Fibroblast of lung (primary cell): ENCODE data around the gene C14orf119. TPM values are rescaled to one million over a fixed set of nuclear protein-coding genes. Genes with fewer than 3 reads are reported as not detected.

Source experiments
- DNase-seq, 2 donors: peaks; one replicate each; pipeline versions ENCODE4 v3.0.0 to v3.0.0-alpha.2; 2010; ENCODE audit warnings: low read depth in 2 of 2
- H2AFZ ChIP-seq: 2 replicates; pipeline ENCODE4 v1.5.1; 2012; ENCODE audit warnings: low read length, control low read depth, inconsistent platforms
- H3K27ac ChIP-seq: 2 replicates; pipeline ENCODE4 v1.5.1; 2011; ENCODE audit warnings: low read length, control low read depth; ENCODE audit not compliant: insufficient read depth
- H3K27me3 ChIP-seq: 2 replicates; pipeline ENCODE4 v1.5.1; 2011; ENCODE audit warnings: mild to moderate bottlenecking, low read length; ENCODE audit not compliant: control insufficient read depth, insufficient read depth
- H3K36me3 ChIP-seq: 2 replicates; pipeline ENCODE4 v1.5.1; 2011; ENCODE audit warnings: low read length; ENCODE audit not compliant: control insufficient read depth, insufficient read depth
- H3K4me1 ChIP-seq: 2 replicates; pipeline ENCODE4 v1.5.1; 2011; ENCODE audit warnings: low read length; ENCODE audit not compliant: control insufficient read depth, insufficient read depth; ENCODE audit errors: extremely low read depth
- H3K4me2 ChIP-seq: 2 replicates; pipeline ENCODE4 v1.5.1; 2011; ENCODE audit warnings: low read length, control low read depth; ENCODE audit not compliant: insufficient read depth; ENCODE audit errors: extremely low read depth
- H3K4me3 ChIP-seq, 4 experiments: fragments of 200-600 bp in 1 of 4; sonication (generic) in 1 of 4; replicated peaks in 1 of 4; 2 replicates each; pipeline ENCODE4 v1.5.1; 2011 to 2016; ENCODE audit warnings: low read length in 4 of 4, low read depth in 3 of 4, mild to moderate bottlenecking in 3 of 4, control low read depth in 2 of 4, inconsistent platforms in 1 of 4, mixed read lengths in 1 of 4; ENCODE audit not compliant: insufficient read depth in 1 of 4; ENCODE audit errors: control extremely low read depth in 1 of 4
- H3K79me2 ChIP-seq: 2 replicates; pipeline ENCODE4 v1.5.1; 2012; ENCODE audit warnings: mild to moderate bottlenecking, low read length, inconsistent platforms; ENCODE audit not compliant: control insufficient read depth, insufficient read depth
- H3K9ac ChIP-seq: 2 replicates; pipeline ENCODE4 v1.5.1; 2011; ENCODE audit warnings: mild to moderate bottlenecking, low read length, control low read depth; ENCODE audit not compliant: insufficient read depth
- H3K9me3 ChIP-seq: 2 replicates; pipeline ENCODE4 v1.5.1; 2012; ENCODE audit warnings: low read depth, low read length; ENCODE audit not compliant: control insufficient read depth, insufficient read depth
- H4K20me1 ChIP-seq: 2 replicates; pipeline ENCODE4 v1.5.1; 2011; ENCODE audit warnings: low read length; ENCODE audit not compliant: control insufficient read depth, insufficient read depth; ENCODE audit errors: extremely low read depth
- CTCF ChIP-seq, 2 donors: IDR thresholded peaks in 1 of 2; conservative IDR thresholded peaks in 1 of 2; 1 replicate in 1 of 2; 2 replicates in 1 of 2; pipeline ENCODE4 v1.5.1; 2011 to 2012; ENCODE audit warnings: low read length in 2 of 2, control low read depth in 1 of 2, inconsistent platforms in 1 of 2, low read depth in 1 of 2, mild to moderate bottlenecking in 1 of 2
- EZH2 ChIP-seq: IDR thresholded peaks from 2 replicates; pipeline ENCODE4 v1.5.1; 2012; ENCODE audit warnings: low read length, control low read depth, mild to moderate bottlenecking; ENCODE audit errors: missing control alignments
- polyA plus RNA-seq, 2 donors: library from polyadenylated mRNA; depleted of rRNA in 1 of 2; stranded (reverse) in 1 of 2; unstranded in 1 of 2; fragments of >200 nt; gene quantifications; 2 replicates each; pipeline ENCODE4 v1.2.1, GENCODE V29; 2011 to 2012; ENCODE audit warnings: missing spikeins in 1 of 2
- total RNA-seq: library from RNA; depleted of rRNA; stranded (reverse); fragments of >200 nt; gene quantifications from 2 replicates; pipeline ENCODE4 v1.2.1, GENCODE V29; 2014

The C14orf119 gene
- total and polyA plus RNA-seq, 2 donors (not counting 1 experiment from before 2014, with no cell fraction given), result 55.0 to 115 TPM

- DNase-seq, result no peak
Observed at GRCh38 chr14:23125011-23125410, 29.7 kb downstream of the C14orf119 start.

GRCh38 chr14:23125933-23126524 lies 30.7 kb downstream of the C14orf119 start:
- Histone ChIP-seq H3K9me3 (no peaks in the 10 kb centered on the region), H3K4me3 (no peak overlapping the region), H3K27ac (no peak overlapping the region), H4K20me1 (no peaks in the 10 kb centered on the region), H3K79me2 (no peaks in the 10 kb centered on the region), H3K4me2 (no peak overlapping the region), H2AFZ (no peak overlapping the region), H3K27me3 (peaks cover 6% of the 10 kb centered on the region), H3K4me1 (peaks cover 3% of the 10 kb centered on the region), H3K9ac (no peak overlapping the region), H3K36me3 (no peaks in the 10 kb centered on the region)
- no peak for DNase-seq
- TF ChIP-seq CTCF (conservative IDR thresholded peaks at IDR 0.05 in 1 of 2, IDR thresholded peaks at IDR 0.05 in 1 of 2; ENCODE audit: low read depth in 1 of 2, low read length in 2 of 2), result no peak
- TF ChIP-seq EZH2, result no peak

More at GRCh38 chr14:23125011-23125410, 29.7 kb downstream of the C14orf119 start:
- Histone ChIP-seq H3K9me3 (no peaks in the 10 kb centered on the region), H3K9ac (no peak overlapping the region), H4K20me1 (no peaks in the 10 kb centered on the region), H3K4me2 (no peak overlapping the region), H3K36me3 (no peaks in the 10 kb centered on the region), H3K79me2 (no peaks in the 10 kb centered on the region), H3K27ac (no peak overlapping the region), H2AFZ (no peak overlapping the region), H3K4me1 (peaks cover 3% of the 10 kb centered on the region), H3K27me3 (peaks cover 6% of the 10 kb centered on the region), H3K4me3 (no peak overlapping the region)
- TF ChIP-seq CTCF (conservative IDR thresholded peaks at IDR 0.05 in 1 of 2, IDR thresholded peaks at IDR 0.05 in 1 of 2; ENCODE audit: low read depth in 1 of 2, low read length in 2 of 2), result no peak
- no peak for TF ChIP-seq EZH2

- DNase-seq, result no peak
- no peaks in the 10 kb centered on the region for H3K9me3 ChIP-seq
- no peak overlapping the region for H3K27ac ChIP-seq
- no peak overlapping the region for H3K9ac ChIP-seq
- TF ChIP-seq EZH2 (no peak), CTCF (conservative IDR thresholded peaks at IDR 0.05 in 1 of 2, IDR thresholded peaks at IDR 0.05 in 1 of 2; ENCODE audit: low read depth in 1 of 2, low read length in 2 of 2) (no peak)
- no peaks in the 10 kb centered on the region for H3K79me2 ChIP-seq
- H3K4me1 ChIP-seq, result no peaks in the 10 kb centered on the region
- peaks cover 6% of the 10 kb centered on the region for H3K27me3 ChIP-seq
- H4K20me1 ChIP-seq, result no peaks in the 10 kb centered on the region
- no peaks in the 10 kb centered on the region for H3K36me3 ChIP-seq
- H2AFZ ChIP-seq, result no peak overlapping the region
- H3K4me2 ChIP-seq, result no peak overlapping the region
- H3K4me3 ChIP-seq, result no peak overlapping the region
Observed at GRCh38 chr14:23126548-23127278, 31.4 kb downstream of the C14orf119 start.
